Stimulated activated CD4-positive, alpha-beta T cell treated with anti-CD3 and anti-CD28 coated beads, Interleukin-2, amount 100 ng/mL, for 48 hours (primary cell): ENCODE results near the gene SECISBP2L.
"Not testable (repeated sequence)": the region's sequence is repeated elsewhere in the genome, so short reads cannot be mapped to it uniquely, and the experiment has no call there.

ENCODE experiments used
- DNase-seq, 2 donors: peaks; one replicate each; pipeline ENCODE4 v3.0.0-alpha.2; 2020

Gene SECISBP2L

GRCh38 chr15:49046220-49047102 is at the start of gene SECISBP2L:
TSS of gene SECISBP2L (minus strand) at chr15:49046446. CDS start at chr15:49046299, 147 bp downstream.
- peak; percentile 83 to 84 for DNase-seq

GRCh38 chr15:49094923-49095322 is 48.7 kb upstream of the SECISBP2L start:
- no peak for DNase-seq

- DNase-seq = no peak
Measured at GRCh38 chr15:49093252-49094105, 47.2 kb upstream of the SECISBP2L start.

- no peak for DNase-seq
Measured at GRCh38 chr15:49088996-49089395, 42.8 kb upstream of the SECISBP2L start.

GRCh38 chr15:49085696-49086459 is 39.6 kb upstream of the SECISBP2L start:
- DNase-seq = no peak

GRCh38 chr15:49084285-49084570 is 38.0 kb upstream of the SECISBP2L start:
- no peak for DNase-seq

- DNase-seq = no peak
Measured at GRCh38 chr15:49083401-49084284, 37.4 kb upstream of the SECISBP2L start.

- DNase-seq = no peak
Measured at GRCh38 chr15:49082960-49083359, 36.7 kb upstream of the SECISBP2L start.

GRCh38 chr15:49079340-49080039 is 33.2 kb upstream of the SECISBP2L start:
- DNase-seq = no peak

GRCh38 chr15:49075881-49076280 is 29.6 kb upstream of the SECISBP2L start:
- no peak for DNase-seq

- DNase-seq = not testable (repeated sequence)
Measured at GRCh38 chr15:49074589-49075287, 28.5 kb upstream of the SECISBP2L start.

- no peak for DNase-seq
Measured at GRCh38 chr15:49066372-49066771, 20.1 kb upstream of the SECISBP2L start.

- no peak for DNase-seq
Measured at GRCh38 chr15:49064884-49065283, 18.6 kb upstream of the SECISBP2L start.

GRCh38 chr15:49064281-49064653 is 18.0 kb upstream of the SECISBP2L start:
- no peak for DNase-seq

GRCh38 chr15:49063402-49064280 is 17.4 kb upstream of the SECISBP2L start:
- no peak for DNase-seq

- DNase-seq = no peak
Measured at GRCh38 chr15:49062900-49063299, 16.7 kb upstream of the SECISBP2L start.

- no peak for DNase-seq
Measured at GRCh38 chr15:49060710-49061495, 14.7 kb upstream of the SECISBP2L start.

- no peak for DNase-seq
Measured at GRCh38 chr15:49059491-49059890, 13.2 kb upstream of the SECISBP2L start.

- no peak for DNase-seq
Measured at GRCh38 chr15:49058559-49058958, 12.3 kb upstream of the SECISBP2L start.
